Mucosa of stomach (tissue), 1 donor: ENCODE data around the gene SLC16A12.

Experiments used
- H3K27me3 ChIP-seq: one replicate; pipeline ENCODE4 v1.7.0; 2013; ENCODE audit warnings: mild to moderate bottlenecking, low read length; ENCODE audit not compliant: control insufficient read depth, insufficient read depth
- H3K36me3 ChIP-seq: one replicate; pipeline ENCODE4 v1.7.0; 2013; ENCODE audit warnings: low read length; ENCODE audit not compliant: control insufficient read depth, insufficient read depth
- H3K4me1 ChIP-seq: one replicate; pipeline ENCODE4 v1.7.0; 2013; ENCODE audit warnings: mild to moderate bottlenecking, low read length; ENCODE audit not compliant: control insufficient read depth, insufficient read depth
- H3K4me3 ChIP-seq: one replicate; pipeline ENCODE4 v1.7.0; 2013; ENCODE audit warnings: low read length
- H3K9ac ChIP-seq: one replicate; pipeline ENCODE4 v1.7.0; 2013; ENCODE audit warnings: mild to moderate bottlenecking, low read length, moderate library complexity
- H3K9me3 ChIP-seq: one replicate; pipeline ENCODE4 v1.7.0; 2013; ENCODE audit warnings: mild to moderate bottlenecking, low read length, moderate library complexity; ENCODE audit not compliant: control insufficient read depth
- donor health status: Pancreatic carcinoma.

SLC16A12 gene

DNA sequence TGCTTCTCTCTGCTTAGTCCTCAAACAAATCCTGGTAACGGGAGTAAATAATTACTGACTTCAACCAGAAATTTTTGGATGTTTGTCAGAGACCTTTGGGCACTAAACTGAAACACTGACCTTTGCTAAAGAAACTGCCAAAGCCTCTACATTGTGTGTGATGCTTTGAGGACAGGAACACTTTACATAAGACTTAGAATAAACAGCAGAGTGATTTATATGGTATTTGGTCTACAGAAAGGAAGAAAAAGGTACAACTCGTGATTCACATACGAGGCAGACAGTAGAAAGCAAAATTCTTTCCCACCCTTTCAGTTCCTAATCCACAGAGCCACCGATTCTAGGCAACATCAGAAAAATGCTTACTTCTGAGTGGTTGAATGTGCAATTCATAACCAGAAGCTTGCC, 59.8 kb downstream of the SLC16A12 start:
- Histone ChIP-seq H3K4me3 (no peak overlapping the region), H3K9me3 (no peaks in the 10 kb centered on the region), H3K9ac (no peak overlapping the region), H3K4me1 (peaks cover 4% of the 10 kb centered on the region), H3K27me3 (no peaks in the 10 kb centered on the region), H3K36me3 (no peaks in the 10 kb centered on the region)

- no peaks in the 10 kb centered on the region for H3K9me3 ChIP-seq
- H3K9ac ChIP-seq: no peak overlapping the region
- H3K4me1 ChIP-seq: peaks cover 4% of the 10 kb centered on the region
- H3K27me3 ChIP-seq: no peaks in the 10 kb centered on the region
- H3K36me3 ChIP-seq: no peaks in the 10 kb centered on the region
- no peak overlapping the region for H3K4me3 ChIP-seq
Observed at GRCh38 chr10:89475125-89475524, 60.3 kb downstream of the SLC16A12 start.

- no peaks in the 10 kb centered on the region for H3K27me3 ChIP-seq
- peaks cover 4% of the 10 kb centered on the region for H3K4me1 ChIP-seq
- H3K36me3 ChIP-seq: no peaks in the 10 kb centered on the region
- H3K9me3 ChIP-seq: no peaks in the 10 kb centered on the region
- no peak overlapping the region for H3K9ac ChIP-seq
- no peak overlapping the region for H3K4me3 ChIP-seq
Observed at GRCh38 chr10:89474452-89474851, 60.9 kb downstream of the SLC16A12 start.

DNA sequence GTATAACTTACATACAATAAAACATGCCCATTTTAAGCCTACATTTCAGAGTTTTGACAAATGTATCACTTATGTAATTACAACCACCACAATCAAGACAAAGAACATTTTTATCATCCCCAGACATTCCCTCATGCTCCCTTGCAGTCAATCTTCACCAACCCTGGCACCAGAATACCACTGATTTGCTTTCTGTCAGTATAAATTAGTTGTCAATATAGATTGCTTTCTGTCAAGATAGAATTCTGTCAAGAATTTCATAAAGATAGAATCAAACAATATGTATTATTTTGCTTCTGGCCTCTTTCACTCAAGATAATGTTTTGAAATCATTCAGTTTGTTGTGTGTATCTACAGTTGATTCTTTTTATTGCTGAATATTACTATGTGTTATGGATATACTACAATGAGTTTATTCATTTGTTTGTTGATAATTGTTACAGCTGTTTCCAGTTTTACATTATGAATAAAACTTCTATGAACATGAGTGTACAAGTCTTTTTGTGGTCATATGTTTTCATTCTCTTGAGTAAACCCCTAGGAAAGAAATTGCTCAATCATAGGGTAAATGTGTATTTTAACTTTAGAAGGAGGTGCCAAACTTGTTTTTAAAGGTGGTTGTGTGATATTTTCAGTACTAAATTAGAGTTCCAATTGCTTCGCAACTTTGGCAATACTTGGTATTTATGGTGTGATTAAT, 64.1 kb downstream of the SLC16A12 start:
- Histone ChIP-seq H3K27me3 (no peaks in the 10 kb centered on the region), H3K36me3 (no peaks in the 10 kb centered on the region), H3K4me1 (no peaks in the 10 kb centered on the region), H3K9me3 (no peaks in the 10 kb centered on the region), H3K9ac (no peak overlapping the region), H3K4me3 (no peak overlapping the region)

GRCh38 chr10:89470628-89471027, 64.8 kb downstream of the SLC16A12 start:
- no peaks in the 10 kb centered on the region for H3K27me3 ChIP-seq
- no peak overlapping the region for H3K9ac ChIP-seq
- H3K36me3 ChIP-seq: no peaks in the 10 kb centered on the region
- no peaks in the 10 kb centered on the region for H3K4me1 ChIP-seq
- H3K9me3 ChIP-seq: no peaks in the 10 kb centered on the region
- H3K4me3 ChIP-seq: no peak overlapping the region

- H3K4me1 ChIP-seq: no peaks in the 10 kb centered on the region
- no peak overlapping the region for H3K4me3 ChIP-seq
- no peaks in the 10 kb centered on the region for H3K27me3 ChIP-seq
- H3K9ac ChIP-seq: no peak overlapping the region
- no peaks in the 10 kb centered on the region for H3K36me3 ChIP-seq
- no peaks in the 10 kb centered on the region for H3K9me3 ChIP-seq
Observed at GRCh38 chr10:89469517-89469916, 65.9 kb downstream of the SLC16A12 start.

- Histone ChIP-seq H3K4me3 (no peak overlapping the region), H3K4me1 (no peaks in the 10 kb centered on the region), H3K9ac (no peak overlapping the region), H3K36me3 (no peaks in the 10 kb centered on the region), H3K27me3 (no peaks in the 10 kb centered on the region), H3K9me3 (no peaks in the 10 kb centered on the region)
Observed at GRCh38 chr10:89468191-89468965, 67.0 kb downstream of the SLC16A12 start.

GRCh38 chr10:89466599-89467035, 68.8 kb downstream of the SLC16A12 start:
- Histone ChIP-seq H3K4me3 (no peak overlapping the region), H3K27me3 (no peaks in the 10 kb centered on the region), H3K9ac (no peak overlapping the region), H3K36me3 (no peaks in the 10 kb centered on the region), H3K9me3 (no peaks in the 10 kb centered on the region), H3K4me1 (no peaks in the 10 kb centered on the region)

DNA sequence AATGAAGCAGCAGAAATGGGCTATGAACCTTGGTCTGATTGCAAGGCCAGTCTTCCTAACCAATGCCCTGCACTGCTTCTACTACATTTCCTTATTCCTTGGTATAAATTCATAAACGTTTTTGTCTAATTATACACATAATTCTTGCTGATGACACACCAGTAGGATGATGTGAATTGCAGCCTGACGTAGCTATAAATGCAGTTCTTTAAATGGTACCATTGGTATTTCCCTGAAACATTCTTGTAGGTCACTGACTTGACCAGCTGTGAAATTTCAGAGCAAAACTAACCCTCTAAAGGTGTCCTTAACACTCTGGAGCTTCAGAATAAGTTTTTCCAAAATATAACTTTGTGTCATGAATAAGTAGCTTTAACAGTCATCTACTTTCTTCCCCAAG, 70.2 kb downstream of the SLC16A12 start:
- H3K9me3 ChIP-seq: no peaks in the 10 kb centered on the region
- H3K4me3 ChIP-seq: no peak overlapping the region
- H3K4me1 ChIP-seq: no peaks in the 10 kb centered on the region
- H3K27me3 ChIP-seq: no peaks in the 10 kb centered on the region
- no peak overlapping the region for H3K9ac ChIP-seq
- no peaks in the 10 kb centered on the region for H3K36me3 ChIP-seq

- H3K9ac ChIP-seq: no peak overlapping the region
- no peaks in the 10 kb centered on the region for H3K36me3 ChIP-seq
- H3K4me1 ChIP-seq: no peaks in the 10 kb centered on the region
- H3K4me3 ChIP-seq: no peak overlapping the region
- H3K9me3 ChIP-seq: no peaks in the 10 kb centered on the region
- no peaks in the 10 kb centered on the region for H3K27me3 ChIP-seq
Observed at GRCh38 chr10:89463846-89464537, 71.4 kb downstream of the SLC16A12 start.

DNA sequence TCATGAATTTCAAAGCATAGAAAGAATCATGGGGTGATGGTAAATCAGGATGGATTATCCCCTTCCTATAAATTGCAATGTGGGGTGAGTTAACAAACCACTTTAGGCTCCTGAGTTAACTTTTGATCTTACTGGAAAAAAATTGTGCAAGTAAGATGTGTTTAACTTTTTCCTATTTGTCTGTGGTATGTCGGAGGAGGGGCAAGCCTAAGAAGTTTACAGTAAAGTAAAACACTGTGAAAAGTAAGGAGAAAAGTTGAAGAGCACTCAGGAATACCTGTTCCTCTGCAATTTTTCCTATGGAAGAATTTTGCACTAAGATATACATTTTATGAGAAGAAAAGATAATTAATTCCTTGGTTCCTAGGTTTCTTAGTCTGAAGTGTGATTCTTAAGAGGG, 76.6 kb downstream of the SLC16A12 start:
- no peak overlapping the region for H3K9ac ChIP-seq
- H3K9me3 ChIP-seq: no peaks in the 10 kb centered on the region
- no peaks in the 10 kb centered on the region for H3K27me3 ChIP-seq
- no peak overlapping the region for H3K4me3 ChIP-seq
- H3K4me1 ChIP-seq: no peaks in the 10 kb centered on the region
- H3K36me3 ChIP-seq: no peaks in the 10 kb centered on the region

DNA sequence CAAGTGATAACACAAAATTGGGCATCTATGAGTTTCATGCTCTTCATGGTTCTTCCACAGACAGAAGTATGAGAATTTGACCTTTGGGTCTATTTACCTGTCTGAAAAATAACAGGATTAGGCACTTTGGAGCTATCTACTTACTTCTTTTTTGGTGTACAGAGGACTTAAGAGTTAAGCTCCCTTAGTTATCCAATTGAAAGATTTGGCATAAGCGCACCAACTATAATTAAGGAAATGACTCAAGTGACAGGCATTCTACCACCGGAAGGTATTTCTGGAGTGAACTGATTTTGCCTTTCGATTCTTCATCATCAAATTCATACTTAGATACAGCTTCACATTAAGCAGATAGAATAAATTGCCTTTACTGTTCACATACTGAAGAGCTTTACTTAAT, 77.1 kb downstream of the SLC16A12 start:
- Histone ChIP-seq H3K27me3 (no peaks in the 10 kb centered on the region), H3K4me1 (no peaks in the 10 kb centered on the region), H3K36me3 (no peaks in the 10 kb centered on the region), H3K9me3 (no peaks in the 10 kb centered on the region), H3K9ac (no peak overlapping the region), H3K4me3 (no peak overlapping the region)
